Vagina (tissue), 2 donors: ENCODE results near the gene BICD1. TPM values are rescaled to one million over a fixed set of nuclear protein-coding genes. Genes with fewer than 3 reads are reported as not detected.

Experiments used
- DNase-seq, 2 donors: peaks; one replicate each; pipeline ENCODE4 v3.0.0-alpha.2; 2017; ENCODE audit errors: extremely low spot score in 2 of 2
- H3K27ac ChIP-seq: fragments of 200-600 bp; sonication (generic); one replicate; pipeline ENCODE4 v1.5.1; 2019
- H3K27me3 ChIP-seq: fragments of 200-600 bp; sonication (generic); one replicate; pipeline ENCODE4 v1.5.1; 2019
- H3K36me3 ChIP-seq, 2 donors: fragments of 200-600 bp; sonication (generic); one replicate each; pipeline ENCODE4 v1.5.1; 2017 to 2019
- H3K4me1 ChIP-seq: fragments of 200-600 bp; sonication (generic); one replicate; pipeline ENCODE4 v1.5.1; 2019
- H3K4me3 ChIP-seq, 2 donors: fragments of 200-600 bp; sonication (generic); 1 replicate in 1 of 2; 2 replicates in 1 of 2; pipeline ENCODE4 v1.5.1; 2016 to 2019
- H3K9me3 ChIP-seq: fragments of 200-600 bp; sonication (generic); one replicate; pipeline ENCODE4 v1.5.1; 2019
- POLR2A ChIP-seq, 2 donors: fragments of 450-650 bp; IDR thresholded peaks; one replicate each; pipeline ENCODE4 v1.6.1; 2017; ENCODE audit warnings: antibody characterized with exemption in 2 of 2, mild to moderate bottlenecking in 2 of 2, moderate library complexity in 2 of 2
- POLR2AphosphoS5 ChIP-seq, 2 donors: sonication (generic); formaldehyde crosslinking; IDR thresholded peaks; one replicate each; pipeline ENCODE4 v1.9.0; 2017; ENCODE audit warnings: antibody characterized with exemption in 2 of 2, mild to moderate bottlenecking in 2 of 2, low read depth in 1 of 2; ENCODE audit not compliant: insufficient read depth in 1 of 2
- intact Hi-C: fragments of 100-400 bp; cut with DNase I; formaldehyde crosslinking; loops from one replicate; pipeline ENCODE4 v1.15.1; 2023
- total RNA-seq: library from RNA; depleted of rRNA; stranded (reverse); fragments of >200 nt; gene quantifications from one replicate; pipeline ENCODE4 v1.2.3, GENCODE V29; 2016
- TF ChIP-seq, protein P1 (sequence below), 3 experiments: fragments of 450-650 bp in 2 of 3; fragments of 200-600 bp in 1 of 3; sonication (generic) in 1 of 3; IDR thresholded peaks; one replicate each; pipeline ENCODE4 v1.5.1; 2017 to 2019; ENCODE audit warnings: antibody characterized with exemption in 3 of 3, mild to moderate bottlenecking in 2 of 3, moderate library complexity in 2 of 3

Gene BICD1
- total RNA-seq, 1 donor from 2014 or later: 19.6 TPM

DNA sequence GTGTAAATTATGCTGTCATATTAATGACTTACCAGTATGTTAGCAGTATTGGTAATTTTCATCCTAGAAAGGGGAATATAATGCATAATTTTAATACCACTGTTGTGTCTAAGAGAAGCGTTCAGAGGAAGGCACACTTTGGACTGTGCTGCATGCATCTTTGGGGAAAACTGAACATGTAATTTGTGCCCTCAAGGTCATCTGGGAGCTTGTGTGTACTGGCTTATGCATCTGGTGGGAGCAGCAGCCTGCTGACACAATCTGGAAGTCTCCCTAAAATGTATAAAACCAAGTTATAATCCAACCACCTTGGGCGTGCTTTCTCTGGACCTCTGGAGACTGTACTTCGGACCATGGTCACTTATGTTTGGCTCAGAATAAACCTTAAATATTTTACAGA lies 306.8 kb downstream of the BICD1 start:
- intact Hi-C loops: no loop called here
- DNase-seq: no peak
- Histone ChIP-seq H3K36me3 (no peaks in the 10 kb centered on the region), H3K4me3 (no peak overlapping the region), H3K4me1 (no peaks in the 10 kb centered on the region), H3K27ac (no peak overlapping the region), H3K9me3 (no peaks in the 10 kb centered on the region), H3K27me3 (no peaks in the 10 kb centered on the region)
- TF ChIP-seq POLR2AphosphoS5 (IDR thresholded peaks at IDR 0.05; ENCODE audit: insufficient read depth in 1 of 2, low read depth in 1 of 2) (no peak), POLR2A (IDR thresholded peaks at IDR 0.05) (no peak)
- TF ChIP-seq, protein P1, sequence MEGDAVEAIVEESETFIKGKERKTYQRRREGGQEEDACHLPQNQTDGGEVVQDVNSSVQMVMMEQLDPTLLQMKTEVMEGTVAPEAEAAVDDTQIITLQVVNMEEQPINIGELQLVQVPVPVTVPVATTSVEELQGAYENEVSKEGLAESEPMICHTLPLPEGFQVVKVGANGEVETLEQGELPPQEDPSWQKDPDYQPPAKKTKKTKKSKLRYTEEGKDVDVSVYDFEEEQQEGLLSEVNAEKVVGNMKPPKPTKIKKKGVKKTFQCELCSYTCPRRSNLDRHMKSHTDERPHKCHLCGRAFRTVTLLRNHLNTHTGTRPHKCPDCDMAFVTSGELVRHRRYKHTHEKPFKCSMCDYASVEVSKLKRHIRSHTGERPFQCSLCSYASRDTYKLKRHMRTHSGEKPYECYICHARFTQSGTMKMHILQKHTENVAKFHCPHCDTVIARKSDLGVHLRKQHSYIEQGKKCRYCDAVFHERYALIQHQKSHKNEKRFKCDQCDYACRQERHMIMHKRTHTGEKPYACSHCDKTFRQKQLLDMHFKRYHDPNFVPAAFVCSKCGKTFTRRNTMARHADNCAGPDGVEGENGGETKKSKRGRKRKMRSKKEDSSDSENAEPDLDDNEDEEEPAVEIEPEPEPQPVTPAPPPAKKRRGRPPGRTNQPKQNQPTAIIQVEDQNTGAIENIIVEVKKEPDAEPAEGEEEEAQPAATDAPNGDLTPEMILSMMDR (IDR thresholded peaks at IDR 0.05): no peak

DNA sequence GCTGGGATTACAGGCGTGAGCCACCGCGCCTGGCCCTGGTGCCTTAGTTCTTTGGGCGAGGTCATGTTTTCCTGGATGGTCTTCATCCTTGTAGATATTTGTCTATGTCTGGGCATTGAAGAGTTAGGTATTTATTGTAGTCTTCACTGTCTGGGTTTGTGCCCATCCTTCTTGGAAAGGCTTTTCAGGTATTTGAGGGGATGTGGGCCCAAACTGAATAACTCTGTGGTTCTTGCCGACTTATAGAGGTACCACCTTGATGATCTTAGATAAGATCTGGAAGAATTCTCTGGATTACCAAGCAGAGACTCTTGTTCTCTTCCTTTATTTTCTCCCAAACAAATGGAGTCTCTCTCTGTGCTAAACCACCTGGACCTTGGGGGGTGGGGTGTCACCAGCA lies 311.6 kb downstream of the BICD1 start:
- Histone ChIP-seq H3K36me3 (no peaks in the 10 kb centered on the region), H3K4me1 (peaks cover 5% of the 10 kb centered on the region), H3K27ac (no peak overlapping the region), H3K4me3 (no peak overlapping the region), H3K9me3 (no peaks in the 10 kb centered on the region), H3K27me3 (no peaks in the 10 kb centered on the region)
- no peak for DNase-seq
- TF ChIP-seq, protein P1 (IDR thresholded peaks at IDR 0.05): no peak
- TF ChIP-seq POLR2AphosphoS5 (IDR thresholded peaks at IDR 0.05; ENCODE audit: insufficient read depth in 1 of 2, low read depth in 1 of 2) (no peak), POLR2A (IDR thresholded peaks at IDR 0.05) (no peak)
- intact Hi-C loops: no loop called here

DNA sequence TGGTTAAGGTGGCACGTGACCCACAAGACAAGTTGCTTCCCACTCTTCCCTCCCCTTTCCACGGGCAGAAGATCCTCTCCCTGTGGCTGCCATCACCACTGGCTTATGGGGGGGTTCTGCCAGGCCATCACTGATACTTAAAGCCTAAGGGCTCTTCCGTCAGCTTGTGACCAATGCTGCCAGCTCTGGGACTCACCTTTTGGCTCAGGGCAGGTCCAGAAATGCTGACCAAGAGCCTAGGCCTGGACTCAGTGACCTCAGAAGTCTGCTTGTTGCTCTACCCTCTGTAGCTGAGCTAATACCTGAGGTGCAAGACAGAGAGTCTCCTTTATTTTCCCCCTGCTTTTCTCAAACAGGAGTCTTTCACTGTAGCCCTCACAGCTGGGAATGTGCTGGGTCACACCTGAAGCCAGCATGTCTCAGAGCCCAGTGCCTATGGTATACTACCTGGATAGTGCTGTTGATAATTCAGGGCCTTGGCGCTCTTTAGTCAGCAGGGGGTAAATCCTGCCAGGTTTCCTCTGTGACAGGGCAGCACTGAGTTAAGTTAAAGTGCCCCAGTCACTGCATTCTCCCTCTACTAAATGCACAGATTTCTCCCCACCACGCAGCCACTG lies 312.4 kb downstream of the BICD1 start:
- H3K9me3 ChIP-seq: no peaks in the 10 kb centered on the region
- H3K27me3 ChIP-seq: no peaks in the 10 kb centered on the region
- intact Hi-C loops: no loop called here
- TF ChIP-seq POLR2AphosphoS5 (IDR thresholded peaks at IDR 0.05; ENCODE audit: insufficient read depth in 1 of 2, low read depth in 1 of 2) (no peak), POLR2A (IDR thresholded peaks at IDR 0.05) (no peak)
- TF ChIP-seq, protein P1 (IDR thresholded peaks at IDR 0.05): no peak
- no peak overlapping the region for H3K4me3 ChIP-seq
- peaks cover 8% of the 10 kb centered on the region for H3K4me1 ChIP-seq
- H3K27ac ChIP-seq: no peak overlapping the region
- no peaks in the 10 kb centered on the region for H3K36me3 ChIP-seq
- DNase-seq: no peak

DNA sequence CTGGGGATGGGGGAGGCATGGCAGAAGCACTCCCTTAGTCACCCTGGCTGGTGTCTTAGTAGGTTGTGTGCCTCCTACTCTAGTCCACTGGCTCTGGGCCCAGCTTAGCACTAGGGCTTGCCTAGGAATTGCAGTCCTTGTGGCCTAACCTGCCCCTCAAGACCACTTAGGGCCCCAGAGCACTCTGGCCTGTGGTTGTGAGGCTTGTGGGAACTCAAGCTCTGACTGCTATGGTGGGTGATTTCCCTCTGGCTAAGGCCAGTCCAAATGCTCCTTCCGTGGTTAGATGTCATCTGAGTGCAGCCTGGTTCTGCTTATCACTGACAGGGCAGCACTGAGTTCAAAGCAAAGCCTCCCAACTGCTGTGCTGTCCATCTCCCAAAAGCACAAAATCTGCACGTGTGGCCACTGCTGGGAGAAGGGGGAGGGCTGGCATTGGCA lies 312.9 kb downstream of the BICD1 start:
- intact Hi-C loops: no loop called here

DNA sequence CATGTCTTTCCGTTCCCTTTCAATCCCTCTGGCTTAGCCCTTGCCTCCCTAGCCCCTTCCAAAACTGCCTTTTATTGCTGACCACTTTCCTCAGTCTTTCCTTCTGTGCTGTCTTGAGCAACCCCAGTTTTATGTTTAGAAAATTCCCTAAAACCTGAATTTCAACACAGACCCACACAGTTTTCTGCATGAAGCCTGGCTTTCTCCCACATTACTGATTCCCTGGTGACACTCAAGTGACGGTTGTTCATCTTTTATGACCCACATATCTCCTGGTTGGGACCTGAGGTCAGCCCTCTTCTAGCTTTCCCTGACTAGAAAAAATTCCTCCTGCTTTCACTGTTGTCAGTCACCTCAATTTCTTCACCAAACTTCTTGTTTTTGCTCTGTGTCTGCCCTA lies 313.7 kb downstream of the BICD1 start:
- no peak for DNase-seq
- Histone ChIP-seq H3K36me3 (no peaks in the 10 kb centered on the region), H3K4me3 (no peak overlapping the region), H3K4me1 (peaks cover 8% of the 10 kb centered on the region), H3K9me3 (no peaks in the 10 kb centered on the region), H3K27ac (no peak overlapping the region), H3K27me3 (no peaks in the 10 kb centered on the region)
- intact Hi-C loops: no loop called here
- TF ChIP-seq POLR2A (IDR thresholded peaks at IDR 0.05): no peak
- TF ChIP-seq, protein P1 (IDR thresholded peaks at IDR 0.05): no peak
- no peak for TF ChIP-seq POLR2AphosphoS5 (IDR thresholded peaks at IDR 0.05; ENCODE audit: insufficient read depth in 1 of 2, low read depth in 1 of 2)

More for the DNA sequence above, 312.9 kb downstream of the BICD1 start:
- H3K9me3 ChIP-seq: no peaks in the 10 kb centered on the region
- no peak for TF ChIP-seq POLR2A (IDR thresholded peaks at IDR 0.05)
- H3K36me3 ChIP-seq: no peaks in the 10 kb centered on the region
- no peak overlapping the region for H3K4me3 ChIP-seq
- H3K27ac ChIP-seq: no peak overlapping the region
- H3K4me1 ChIP-seq: peaks cover 8% of the 10 kb centered on the region
- DNase-seq: no peak
- no peaks in the 10 kb centered on the region for H3K27me3 ChIP-seq
